Non-pigmented ciliary epithelial cell (primary cell): ENCODE results near the gene KCNQ1.

Experiments
- DNase-seq: peaks from one replicate; pipeline ENCODE4 v3.0.0-alpha.2; 2010; ENCODE audit warnings: low read depth

The KCNQ1 gene

GRCh38 chr11:2651054-2651617 lies 206.3 kb downstream of the KCNQ1 start:
- DNase-seq = no peak

GRCh38 chr11:2651826-2652271 lies 207.0 kb downstream of the KCNQ1 start:
- DNase-seq = no peak

- DNase-seq = no peak
Measured at GRCh38 chr11:2652333-2653197, 207.8 kb downstream of the KCNQ1 start.

GRCh38 chr11:2653198-2653551 lies 208.4 kb downstream of the KCNQ1 start:
- no peak for DNase-seq

GRCh38 chr11:2653930-2654739 lies 209.3 kb downstream of the KCNQ1 start:
- no peak for DNase-seq

GRCh38 chr11:2655016-2655719 lies 210.4 kb downstream of the KCNQ1 start:
- no peak for DNase-seq

- DNase-seq = peak; percentile 19
Measured at GRCh38 chr11:2655834-2656622, 211.2 kb downstream of the KCNQ1 start.

- DNase-seq = no peak
Measured at GRCh38 chr11:2656859-2657258, 212.1 kb downstream of the KCNQ1 start.

- no peak for DNase-seq
Measured at GRCh38 chr11:2657697-2658284, 213.0 kb downstream of the KCNQ1 start.

- no peak for DNase-seq
Measured at GRCh38 chr11:2660357-2660939, 215.6 kb downstream of the KCNQ1 start.

GRCh38 chr11:2661173-2662023 lies 216.6 kb downstream of the KCNQ1 start:
- DNase-seq = no peak

- DNase-seq = no peak
Measured at GRCh38 chr11:2662024-2662312, 217.2 kb downstream of the KCNQ1 start.

GRCh38 chr11:2662430-2663299 lies 217.9 kb downstream of the KCNQ1 start:
- DNase-seq = no peak

- DNase-seq = no peak
Measured at GRCh38 chr11:2663506-2663905, 218.7 kb downstream of the KCNQ1 start.

GRCh38 chr11:2663915-2664314 lies 219.1 kb downstream of the KCNQ1 start:
- DNase-seq = no peak

GRCh38 chr11:2664376-2664775 lies 219.6 kb downstream of the KCNQ1 start:
- DNase-seq = no peak

- DNase-seq = no peak
Measured at GRCh38 chr11:2664791-2665525, 220.2 kb downstream of the KCNQ1 start.
